BE2C (cell line): Measurements from ENCODE around the gene NSDHL.
A peak's percentile ranks its signal among the peaks of the same experiment; 100 is the strongest.

Experiments
- DNase-seq: peaks from one replicate; pipeline ENCODE4 v3.0.0-alpha.2; 2020
- H3K27me3 ChIP-seq: fragments of 250-450 bp; sonication (Bioruptor Pico); 2 replicates; pipeline ENCODE4 v1.5.1; 2020; ENCODE audit warnings: mild to moderate bottlenecking
- H3K36me3 ChIP-seq: fragments of 250-450 bp; sonication (Bioruptor Pico); 2 replicates; pipeline ENCODE4 v1.5.1; 2020; ENCODE audit warnings: mild to moderate bottlenecking
- H3K4me1 ChIP-seq: fragments of 250-450 bp; sonication (Bioruptor Pico); 2 replicates; pipeline ENCODE4 v1.5.1; 2020
- H3K4me3 ChIP-seq: 2 replicates; pipeline ENCODE4 v1.5.1; 2011; ENCODE audit warnings: low read depth, low read length
- H3K9me3 ChIP-seq: fragments of 250-450 bp; sonication (Bioruptor Pico); 2 replicates; pipeline ENCODE4 v1.5.1; 2020
- CTCF ChIP-seq: IDR thresholded peaks from 2 replicates; pipeline ENCODE4 v1.5.1; 2012; ENCODE audit warnings: mild to moderate bottlenecking, low read depth, low read length

Gene NSDHL

GRCh38 chrX:152853986-152854385, 23.1 kb downstream of the NSDHL start:
- no peak for TF ChIP-seq CTCF
- peaks cover 3% of the 10 kb centered on the region; the same call in 1 of the 2 replicates for H3K36me3 ChIP-seq

GRCh38 chrX:152861116-152861515, 30.3 kb downstream of the NSDHL start:
- TF ChIP-seq CTCF, result no peak
- peak; percentile 21 for DNase-seq
- H3K4me3 ChIP-seq, result no peak overlapping the region
- no peaks in the 10 kb centered on the region for H3K4me1 ChIP-seq
- no peaks in the 10 kb centered on the region for H3K36me3 ChIP-seq
- no peaks in the 10 kb centered on the region for H3K27me3 ChIP-seq
- H3K9me3 ChIP-seq, result no peaks in the 10 kb centered on the region

More at GRCh38 chrX:152853986-152854385, 23.1 kb downstream of the NSDHL start:
- H3K27me3 ChIP-seq, result no peaks in the 10 kb centered on the region
- no peak overlapping the region for H3K4me3 ChIP-seq
- DNase-seq, result no peak
- no peaks in the 10 kb centered on the region for H3K9me3 ChIP-seq
- H3K4me1 ChIP-seq, result no peaks in the 10 kb centered on the region

DNA sequence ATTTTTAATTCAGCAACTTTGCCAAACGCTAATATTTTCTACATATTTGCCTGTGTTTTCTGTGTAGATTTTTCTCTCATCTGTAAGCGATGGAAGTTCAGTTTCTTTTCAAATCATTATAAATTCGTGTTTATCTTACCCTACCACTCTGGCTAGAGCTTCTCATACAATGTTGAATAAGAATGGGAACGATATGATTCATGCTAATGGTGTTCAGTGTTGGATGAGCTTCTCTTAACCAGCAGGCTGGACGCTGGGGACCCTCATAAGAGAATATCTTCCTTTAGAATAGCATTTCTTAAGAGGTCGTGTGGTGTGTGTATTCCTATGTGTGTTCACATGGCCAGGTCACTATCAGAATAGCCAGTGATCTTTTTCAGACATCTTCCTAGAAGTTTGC, 31.0 kb downstream of the NSDHL start:
- H3K27me3 ChIP-seq, result no peaks in the 10 kb centered on the region
- H3K4me1 ChIP-seq, result no peaks in the 10 kb centered on the region
- H3K4me3 ChIP-seq, result no peak overlapping the region
- no peak for TF ChIP-seq CTCF
- no peaks in the 10 kb centered on the region for H3K9me3 ChIP-seq
- H3K36me3 ChIP-seq, result no peaks in the 10 kb centered on the region
- no peak for DNase-seq

GRCh38 chrX:152865232-152865920, 34.5 kb downstream of the NSDHL start:
- no peak for DNase-seq
- Histone ChIP-seq H3K27me3 (no peaks in the 10 kb centered on the region), H3K36me3 (no peaks in the 10 kb centered on the region), H3K4me1 (no peaks in the 10 kb centered on the region), H3K9me3 (no peaks in the 10 kb centered on the region), H3K4me3 (no peak overlapping the region)
- no peak for TF ChIP-seq CTCF

GRCh38 chrX:152866386-152866785, 35.5 kb downstream of the NSDHL start:
- DNase-seq, result no peak
- TF ChIP-seq CTCF, result no peak
- Histone ChIP-seq H3K4me3 (no peak overlapping the region), H3K9me3 (no peaks in the 10 kb centered on the region), H3K36me3 (no peaks in the 10 kb centered on the region), H3K4me1 (no peaks in the 10 kb centered on the region), H3K27me3 (no peaks in the 10 kb centered on the region)

- TF ChIP-seq CTCF, result no peak
- Histone ChIP-seq H3K4me1 (no peaks in the 10 kb centered on the region), H3K36me3 (no peaks in the 10 kb centered on the region), H3K27me3 (no peaks in the 10 kb centered on the region), H3K9me3 (no peaks in the 10 kb centered on the region), H3K4me3 (no peak overlapping the region)
- no peak for DNase-seq
Measured at GRCh38 chrX:152869972-152870371, 39.1 kb downstream of the NSDHL start.
